DMS153 treated with DMSO at 0.1 percent for 48 hours (cell line): ENCODE results near the gene FAHD1.
A peak's percentile ranks its signal among the peaks of the same experiment; 100 is the strongest.
"Not testable (repeated sequence)": the region's sequence is repeated elsewhere in the genome, so short reads cannot be mapped to it uniquely, and the experiment has no call there.

Experiments used
- DNase-seq: peaks from one replicate; lab custom pipeline; 2025; ENCODE audit not compliant: unreplicated experiment; lab: John Stamatoyannopoulos, UW

Gene FAHD1

DNA sequence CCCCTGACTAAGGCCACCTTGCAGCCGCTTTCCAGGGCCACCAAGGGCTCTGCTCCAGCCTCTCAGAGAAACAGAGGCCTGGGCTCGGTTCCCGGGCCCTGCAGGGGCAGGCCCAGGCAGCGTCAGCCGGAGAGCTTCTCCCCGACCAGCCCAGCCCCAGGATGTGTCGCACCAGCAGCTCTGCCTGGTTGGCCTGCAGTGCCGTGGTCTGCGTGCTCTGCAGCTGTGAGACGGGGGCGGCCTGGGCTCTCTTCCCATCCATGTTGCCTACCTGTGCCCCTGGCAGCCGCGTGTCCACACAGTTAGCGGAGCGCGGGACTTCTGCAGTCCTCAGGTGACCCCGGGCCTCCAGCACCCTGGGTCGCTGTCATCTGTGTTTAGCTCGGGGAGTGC lies 38.3 kb upstream of the FAHD1 start:
- DNase-seq, result no peak

DNA sequence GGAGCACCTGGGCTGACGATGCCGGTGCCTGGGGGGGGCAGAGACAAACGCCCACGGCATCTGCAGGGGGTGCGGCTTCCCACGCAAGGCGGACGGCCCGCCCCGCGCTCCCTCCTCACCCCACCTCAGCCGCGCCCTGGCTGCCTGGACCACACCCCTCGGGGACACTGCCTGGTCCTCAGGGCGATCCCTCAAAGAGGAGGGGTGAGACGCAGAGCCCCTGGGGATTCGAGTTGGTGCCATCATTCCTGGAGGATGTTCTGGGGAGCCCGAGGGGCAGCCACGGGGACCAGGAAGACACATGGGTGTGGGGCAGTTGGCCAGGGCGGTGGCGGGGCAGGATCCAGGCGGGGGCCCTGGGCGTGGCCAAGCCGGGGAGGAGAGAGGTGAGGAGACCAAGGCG lies 37.4 kb upstream of the FAHD1 start:
- DNase-seq, result no peak

DNA sequence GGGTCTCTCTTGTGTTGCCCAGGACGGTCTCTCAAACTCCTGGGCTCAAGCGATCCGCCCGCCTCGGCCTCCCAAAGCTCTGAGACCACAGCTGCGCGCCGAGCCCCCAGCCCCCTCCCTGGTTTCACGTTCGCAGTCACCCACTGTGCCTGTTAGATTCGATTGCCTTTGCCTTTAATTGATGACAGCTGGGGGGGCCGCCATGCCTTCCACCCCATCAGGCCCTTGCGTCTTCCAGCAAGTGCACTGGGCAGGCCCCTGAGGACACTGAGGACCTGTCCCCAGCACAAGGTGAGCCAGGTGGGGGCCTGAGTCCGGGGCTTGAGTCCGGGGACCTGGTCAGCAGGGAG lies 36.8 kb upstream of the FAHD1 start:
- DNase-seq, result no peak

DNA sequence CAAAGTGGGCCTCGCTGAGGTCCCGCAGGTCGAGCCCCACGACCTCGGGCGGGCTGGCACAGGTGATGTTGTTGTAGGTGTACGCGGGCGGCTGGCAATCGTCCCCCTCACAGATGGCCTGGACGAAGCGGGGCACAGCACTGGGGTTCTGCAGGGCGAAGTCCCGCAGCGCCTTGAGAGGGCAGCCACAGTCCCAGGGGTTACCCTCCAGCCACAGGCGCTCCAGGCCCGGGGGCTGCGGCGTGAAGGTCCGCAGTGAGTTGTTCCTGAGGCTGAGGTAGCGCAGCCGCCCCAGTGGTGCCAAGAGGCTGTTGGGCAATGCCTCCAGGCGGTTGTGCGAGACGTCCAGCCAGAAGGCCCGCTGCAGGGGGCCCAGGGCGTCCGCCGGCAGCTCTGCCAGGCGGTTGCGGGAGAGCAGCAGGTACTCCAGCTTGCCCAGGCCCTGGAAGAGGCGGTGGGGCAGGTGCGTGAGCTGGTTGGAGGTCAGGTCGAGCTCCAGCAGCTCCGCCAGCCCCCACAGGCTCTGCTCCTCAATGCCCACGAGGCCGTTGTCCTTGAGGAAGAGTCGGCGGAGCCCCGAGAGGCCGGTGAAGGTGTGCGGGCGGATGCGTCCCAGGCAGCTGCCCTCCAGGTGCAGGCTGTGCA lies 36.3 kb upstream of the FAHD1 start:
- DNase-seq, result no peak

DNA sequence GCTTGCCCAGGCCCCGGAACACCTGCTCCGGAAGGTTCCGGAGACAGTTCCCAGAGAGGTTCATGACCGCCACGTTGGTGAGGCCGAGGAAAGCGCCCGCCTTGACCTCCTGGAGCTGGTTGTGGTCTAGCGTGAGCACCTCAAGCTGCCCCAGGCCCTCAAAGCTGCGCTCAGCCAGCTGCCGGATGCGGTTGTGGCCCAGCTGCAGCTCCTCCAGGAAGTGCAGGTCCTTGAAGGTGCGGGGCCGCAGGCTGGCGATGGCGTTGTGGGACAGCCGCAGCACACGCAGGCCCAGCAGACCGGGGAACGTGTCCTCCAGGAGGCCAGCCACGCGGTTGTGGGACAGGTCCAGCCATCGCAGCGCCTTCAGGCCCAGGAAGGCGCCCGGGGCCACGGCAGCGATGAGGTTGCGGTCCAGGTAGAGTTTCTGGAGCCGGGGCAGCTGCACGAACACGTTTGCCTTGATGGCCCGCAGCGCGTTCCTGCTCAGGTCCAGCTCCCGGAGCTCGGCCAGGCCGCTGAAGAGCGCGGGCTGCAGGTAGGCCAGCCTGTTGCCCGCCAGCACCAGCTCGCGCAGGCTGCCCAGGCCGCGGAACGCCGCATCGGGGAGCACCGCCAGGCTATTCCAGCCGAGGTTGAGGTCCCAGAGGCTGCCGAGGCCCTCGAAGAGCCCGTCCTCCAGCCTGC lies 35.6 kb upstream of the FAHD1 start:
- DNase-seq, result no peak

DNA sequence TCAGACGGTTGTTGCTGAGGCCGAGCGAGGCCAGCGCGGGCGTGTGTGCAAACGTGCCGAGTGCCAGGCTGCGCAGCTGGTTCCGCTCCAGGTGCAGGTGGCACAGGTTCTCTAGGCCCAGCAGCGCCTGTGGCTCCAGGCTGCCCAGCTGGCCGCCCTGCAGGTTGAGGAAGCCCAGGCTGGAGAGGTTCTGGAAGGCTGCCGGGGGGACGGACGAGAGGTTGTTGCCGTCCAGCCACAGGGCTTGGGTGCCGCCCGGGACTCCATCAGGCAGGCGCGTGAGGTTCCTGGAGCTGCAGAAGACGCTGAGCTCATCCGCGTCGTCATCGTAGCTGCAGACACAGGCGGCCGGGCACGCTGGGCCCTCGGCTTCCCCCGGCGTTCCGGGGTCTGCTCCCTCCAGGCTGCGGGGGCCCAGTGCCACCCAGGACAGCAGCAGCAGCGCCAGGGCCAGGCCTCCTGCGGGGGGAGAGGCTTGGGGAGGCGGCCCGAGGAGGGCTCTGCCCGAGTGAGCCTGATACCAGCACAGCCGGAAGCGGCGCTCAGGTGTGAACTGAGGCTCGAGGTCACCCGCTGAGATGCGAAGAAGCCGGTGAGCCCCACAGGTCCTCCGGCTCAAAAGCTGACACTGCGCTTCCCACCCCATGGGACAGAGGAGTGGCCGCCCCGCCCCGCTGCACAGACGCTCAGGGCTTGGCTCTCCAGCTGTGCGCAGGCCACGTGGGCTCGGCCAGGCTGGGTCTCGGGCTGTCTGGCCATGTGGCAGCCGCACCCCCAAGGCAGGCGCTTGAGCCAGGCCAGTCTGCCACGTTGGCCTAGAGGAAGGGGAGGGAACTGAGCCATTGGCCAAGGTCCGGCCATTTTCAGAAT lies 34.8 kb upstream of the FAHD1 start:
- no peak for DNase-seq

DNA sequence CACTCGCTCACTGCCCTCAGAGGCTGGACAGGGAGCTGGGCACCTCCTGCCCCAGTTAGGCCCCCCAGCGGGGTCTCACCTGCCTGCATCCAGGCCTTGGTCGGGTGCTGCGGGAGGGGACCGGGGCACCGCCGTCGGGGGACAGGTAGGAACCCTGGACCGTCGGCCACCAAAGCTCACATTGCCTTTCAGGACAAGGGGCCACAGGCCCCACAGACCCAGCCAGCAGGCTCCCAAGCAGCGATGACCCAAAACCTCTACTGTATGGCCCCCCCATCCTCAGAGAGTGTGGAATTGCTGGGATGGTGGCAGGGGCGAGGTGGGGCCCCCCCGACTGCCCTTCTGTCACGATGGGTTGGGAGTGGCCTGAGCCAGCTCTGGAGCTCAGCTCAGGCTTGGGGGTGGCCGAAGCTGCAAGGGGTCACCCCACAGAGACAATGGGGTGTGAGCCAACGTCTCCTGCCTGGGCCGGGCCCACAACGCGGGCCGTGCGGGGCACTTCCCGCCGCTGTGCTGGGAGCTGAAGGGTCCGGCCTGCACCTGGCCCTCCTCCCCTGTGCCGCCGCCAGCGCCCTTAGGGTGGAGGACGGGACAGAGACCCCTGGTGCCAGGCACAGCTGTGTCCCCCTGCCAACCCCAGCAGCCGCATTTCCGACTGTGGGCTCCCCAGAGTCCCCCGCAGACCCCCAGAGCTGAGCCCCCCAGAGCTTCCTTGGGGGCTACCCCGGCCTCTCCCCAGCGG lies 34.0 kb upstream of the FAHD1 start:
- no peak for DNase-seq

DNA sequence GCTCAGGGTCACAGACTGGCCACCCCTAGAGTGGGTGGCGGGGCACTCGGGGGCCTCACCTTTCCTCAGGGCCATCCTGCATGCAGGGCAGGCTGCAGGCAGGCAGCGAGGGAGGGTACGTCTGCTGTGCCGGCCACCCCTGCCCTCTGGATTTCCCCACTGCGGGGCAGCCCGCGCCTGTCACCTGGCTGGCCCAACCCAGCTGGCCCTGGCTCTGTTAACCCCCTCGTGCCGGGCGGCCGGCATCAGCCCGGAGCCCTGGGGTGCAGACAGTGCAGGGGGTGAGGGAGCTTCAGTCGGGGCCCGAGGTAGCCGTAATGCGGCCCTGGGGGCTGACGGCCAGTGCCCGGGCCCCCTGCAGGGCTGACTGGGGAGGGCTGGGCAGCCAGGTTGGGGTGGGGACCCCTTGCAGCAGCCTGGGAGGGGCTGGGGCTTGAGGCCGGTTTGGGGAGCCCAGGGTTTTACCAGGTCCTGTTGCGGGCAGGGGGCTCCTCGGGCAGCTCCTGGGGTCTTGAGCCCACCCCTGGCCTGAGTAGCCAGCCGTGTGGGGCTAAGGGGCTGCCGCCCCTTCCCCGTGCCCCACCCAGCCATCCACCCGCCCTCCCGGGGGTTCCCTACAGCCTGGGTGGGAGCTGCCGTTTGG lies 33.3 kb upstream of the FAHD1 start, which contains the start of gene IGFALS:
Gene IGFALS, minus strand, starts transcription at position 128 of the 643 bp plus-strand sequence. Its CDS starts 53 bp downstream, at position 75.
- no peak for DNase-seq

DNA sequence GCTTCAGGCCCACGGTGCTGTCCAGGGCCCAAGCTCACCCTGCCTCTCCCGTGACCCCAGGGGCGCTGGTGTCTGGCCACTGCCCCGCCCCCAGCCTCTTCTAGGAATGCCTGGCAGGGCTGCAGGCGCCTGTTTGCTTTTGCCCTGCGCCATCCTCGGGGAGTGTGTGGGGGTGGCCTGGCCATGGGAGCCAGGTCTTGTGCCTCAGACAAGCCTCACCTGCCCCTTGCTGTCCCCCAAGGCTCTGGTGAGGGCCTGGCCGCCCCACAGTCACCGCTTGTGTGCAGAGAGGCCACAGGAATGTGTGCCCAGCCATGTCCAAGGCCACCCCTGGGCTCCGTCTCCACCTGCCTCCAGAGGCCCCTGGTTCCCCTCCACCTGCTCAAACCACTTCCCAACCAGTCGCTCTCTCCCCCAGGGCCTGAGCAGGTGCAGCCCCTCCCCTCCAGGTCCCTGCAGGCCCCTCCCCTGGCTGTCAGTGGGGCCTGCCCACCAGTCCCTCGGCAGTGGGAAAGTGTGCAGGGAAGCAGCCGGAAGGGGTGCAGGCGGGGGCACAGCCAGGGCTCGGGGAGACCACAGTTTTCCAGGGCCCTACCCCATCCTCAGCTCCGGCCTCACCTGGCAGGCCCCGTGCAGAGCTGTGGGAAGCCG lies 32.7 kb upstream of the FAHD1 start:
- no peak for DNase-seq

DNA sequence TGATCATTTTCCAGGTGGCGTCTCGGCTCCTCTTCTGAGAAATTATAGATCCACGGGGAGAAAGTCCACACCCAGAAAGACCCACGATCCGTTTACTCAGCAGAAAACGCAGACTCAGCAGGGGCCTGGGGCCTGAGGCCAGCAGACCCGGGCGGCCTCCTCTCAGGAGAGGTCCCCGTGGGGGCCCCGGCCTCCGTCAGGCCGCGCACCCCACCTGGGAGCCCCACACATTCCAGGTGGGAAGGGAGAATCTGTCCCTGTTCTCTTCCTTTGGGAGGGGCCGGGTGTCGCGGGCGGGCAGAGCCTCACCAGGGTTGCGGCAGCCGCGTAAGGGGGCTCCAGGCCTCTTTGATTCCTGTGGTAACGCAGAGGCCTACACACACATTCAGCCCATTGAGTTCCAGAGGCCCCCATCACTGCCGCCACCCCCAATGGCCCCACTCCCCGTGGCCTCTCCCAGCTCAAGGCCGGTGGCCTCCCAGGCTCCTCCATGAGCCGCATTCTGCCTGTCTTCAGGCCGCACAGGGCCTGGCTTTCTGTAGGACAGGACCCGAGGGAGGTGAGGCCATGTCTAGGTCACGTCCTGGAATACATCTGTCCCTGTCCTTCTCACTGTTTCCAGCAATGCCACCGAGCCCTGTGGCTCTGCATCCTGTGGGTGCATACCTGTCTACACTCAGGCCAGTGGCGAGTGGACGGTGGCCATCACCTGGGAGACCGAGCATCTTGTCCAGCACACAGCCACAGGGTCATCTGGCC lies 31.9 kb upstream of the FAHD1 start:
- no peak for DNase-seq

DNA sequence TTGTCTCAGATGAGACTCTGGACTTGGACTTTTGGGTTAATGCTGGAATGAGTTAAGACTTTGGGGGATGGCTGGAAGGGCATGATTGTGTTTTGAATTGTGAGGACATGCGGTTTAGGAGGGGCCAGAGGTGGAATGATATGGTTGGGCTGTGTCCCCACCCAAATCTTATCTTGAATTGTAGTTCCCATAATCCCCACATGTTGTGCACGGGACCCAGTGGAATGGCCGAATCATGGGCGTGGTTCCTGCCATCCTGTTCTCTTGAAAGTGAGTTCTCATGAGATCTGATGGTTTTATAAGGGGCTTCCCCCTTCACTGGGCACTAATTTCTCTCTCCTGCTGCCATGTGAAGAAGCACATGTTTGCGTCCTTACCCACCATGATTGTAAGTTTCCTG lies 27.7 kb upstream of the FAHD1 start:
- DNase-seq, result not testable (repeated sequence)

DNA sequence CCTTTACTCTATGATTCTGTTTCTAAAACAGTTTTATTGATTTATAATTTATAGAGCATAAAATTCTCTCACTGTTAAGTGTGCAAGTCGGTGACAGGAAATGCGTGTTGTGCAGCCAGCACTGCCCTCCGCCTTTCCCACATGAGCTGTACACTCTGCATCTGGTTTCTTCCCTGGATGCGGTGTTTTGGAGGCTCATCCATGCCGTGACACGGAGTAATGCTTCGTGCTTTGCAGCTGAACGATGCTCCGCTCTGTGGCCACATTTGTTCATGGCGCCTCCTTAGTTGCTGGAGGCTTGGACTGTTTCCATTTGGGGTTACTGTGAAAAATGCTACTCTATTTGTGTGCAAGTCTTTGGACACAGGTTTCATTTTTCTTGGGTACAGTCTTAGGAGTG lies 26.3 kb upstream of the FAHD1 start:
- no peak for DNase-seq

DNA sequence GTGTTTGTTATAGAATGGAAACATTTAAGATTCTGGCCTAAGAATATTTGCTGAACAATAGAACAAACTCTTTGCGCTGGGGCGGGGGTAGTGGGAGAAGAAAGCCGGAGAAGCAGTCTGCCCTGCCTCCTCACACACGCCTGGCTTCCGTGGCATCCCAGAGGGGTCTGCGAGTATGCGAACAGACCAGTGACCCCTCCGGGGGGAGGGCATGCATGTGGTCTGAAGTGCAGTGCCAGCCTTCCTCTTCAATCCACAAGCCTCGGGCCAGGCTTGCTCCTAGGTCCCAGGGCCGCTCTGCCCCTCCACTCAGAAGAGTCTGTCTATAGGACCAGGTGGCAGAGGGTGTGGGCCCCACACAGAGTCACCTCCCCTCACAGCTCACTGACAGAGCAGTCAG lies 19.4 kb upstream of the FAHD1 start:
- no peak for DNase-seq

DNA sequence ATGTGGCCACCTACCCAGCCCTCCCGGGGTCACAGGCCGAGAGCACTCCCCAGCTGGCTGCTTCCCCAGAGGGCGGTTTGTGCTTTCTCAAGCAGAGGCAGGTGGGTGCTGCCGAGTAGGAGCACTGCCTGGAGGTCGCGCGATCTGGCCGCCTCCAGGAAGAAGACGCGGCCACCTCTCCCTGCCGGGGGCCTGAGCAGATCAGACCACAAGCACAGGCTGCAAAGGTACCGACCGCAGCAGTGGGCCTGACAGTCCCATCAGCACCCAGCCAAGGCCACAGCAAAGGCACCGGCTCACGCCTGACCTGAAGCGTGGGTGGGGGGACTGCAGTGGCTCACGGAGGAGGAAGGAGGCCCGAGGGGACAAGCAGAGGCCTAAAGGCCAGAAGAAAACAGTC lies 18.3 kb upstream of the FAHD1 start:
- DNase-seq, result no peak

DNA sequence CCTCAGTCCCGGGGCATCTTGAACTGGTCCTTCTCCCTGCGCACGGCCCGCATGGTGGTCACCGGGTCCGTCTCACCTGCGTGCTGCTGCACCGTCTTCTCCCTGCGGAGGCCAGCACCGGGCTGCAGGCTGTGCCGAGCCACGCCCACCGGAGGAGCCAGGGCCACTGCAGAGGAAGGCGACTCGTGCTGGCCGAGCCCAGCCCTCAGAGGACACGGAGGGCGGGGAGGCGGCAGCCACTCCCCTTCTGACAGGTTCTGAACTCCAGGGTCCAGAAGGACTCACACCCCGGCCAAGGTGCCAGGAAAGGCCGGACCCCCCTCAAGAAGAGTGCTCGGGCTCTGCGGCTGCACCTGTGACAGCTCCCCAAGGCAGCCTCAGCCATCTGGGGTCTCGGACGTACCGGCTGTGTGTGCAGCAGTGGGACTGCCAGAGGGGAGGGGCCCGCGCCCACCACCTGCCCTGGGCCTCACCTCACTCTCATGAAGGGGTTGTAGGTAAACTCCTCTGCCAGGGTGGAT lies 17.7 kb upstream of the FAHD1 start:
- no peak for DNase-seq

DNA sequence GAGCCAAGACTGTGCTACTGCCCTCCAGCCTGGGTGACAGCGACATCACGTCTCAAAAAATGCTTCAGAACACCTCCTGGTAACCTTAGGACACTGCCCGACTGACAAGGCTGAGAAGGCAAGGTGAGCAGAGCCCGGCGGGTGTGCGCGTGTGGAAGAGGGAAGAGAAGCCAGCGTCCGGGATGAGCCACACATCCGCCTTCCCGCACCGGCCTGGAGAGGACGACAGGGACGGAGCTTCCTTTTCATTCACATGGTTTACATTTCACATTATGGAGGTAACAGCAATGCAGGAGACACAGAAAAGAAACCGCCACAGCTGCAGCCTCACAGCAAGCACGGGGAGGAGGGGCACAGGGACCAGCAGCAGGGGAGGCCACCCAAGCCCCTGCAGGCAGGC lies 16.9 kb upstream of the FAHD1 start:
- no peak for DNase-seq

DNA sequence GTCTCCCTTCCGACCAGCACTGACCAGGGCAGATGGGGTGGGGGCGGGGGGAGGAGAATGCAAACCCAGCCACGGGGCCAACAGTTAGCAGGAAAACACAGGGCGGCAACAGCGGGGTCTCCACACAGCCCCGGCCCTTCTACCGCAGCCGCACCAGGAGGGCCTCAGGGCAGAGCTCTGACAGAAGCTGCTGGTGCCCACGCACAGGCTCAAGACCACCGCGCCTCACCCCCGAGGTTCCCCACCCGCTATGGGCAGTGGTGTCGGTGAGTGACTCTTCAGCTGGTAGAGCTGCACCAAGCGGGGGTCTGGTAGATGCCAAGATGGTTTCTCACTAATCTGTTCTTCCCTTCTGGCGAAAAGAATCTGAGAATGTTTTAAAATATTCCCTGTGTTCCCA lies 16.5 kb upstream of the FAHD1 start:
- no peak for DNase-seq

DNA sequence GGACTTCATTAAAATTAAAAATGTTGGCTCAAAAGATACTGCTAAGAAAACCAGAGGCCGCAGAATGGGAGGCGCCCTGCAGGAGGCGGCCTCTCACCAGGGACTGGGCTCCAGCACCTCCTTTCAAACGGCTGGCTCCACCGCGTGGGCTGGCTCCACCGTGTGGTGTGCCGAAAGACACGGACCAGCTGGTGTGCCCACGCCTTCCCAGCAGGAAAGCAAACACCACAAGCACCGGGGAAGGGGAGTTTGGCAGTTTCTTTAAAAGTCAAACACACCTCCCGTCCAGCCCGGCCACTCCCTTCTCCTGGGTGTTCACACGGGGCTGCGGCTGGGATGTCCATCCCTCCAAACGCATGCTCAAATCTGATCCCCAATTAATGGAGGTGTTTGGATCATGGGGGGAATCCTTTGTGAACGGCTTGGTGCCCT lies 14.3 kb upstream of the FAHD1 start:
- DNase-seq, result peak; percentile 1

DNA sequence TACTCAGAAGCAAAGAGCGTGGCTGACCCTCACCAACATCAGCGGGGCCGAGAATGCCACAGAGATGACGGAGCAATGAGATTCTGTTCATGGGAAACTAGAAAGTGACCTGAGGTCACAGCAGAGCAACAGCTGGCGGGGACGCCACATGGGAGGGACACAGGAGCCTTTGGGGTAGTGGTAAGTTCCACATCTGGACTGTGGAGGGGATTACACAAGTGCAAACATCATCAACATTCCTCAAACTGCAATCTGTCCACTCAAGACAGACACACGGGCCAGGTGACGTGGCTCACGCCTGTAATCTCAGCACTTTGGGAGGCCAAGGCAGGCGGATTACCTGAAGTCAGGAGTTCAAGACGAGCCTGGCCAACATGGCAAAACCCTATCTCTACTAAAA lies 11.5 kb upstream of the FAHD1 start:
- DNase-seq, result no peak
